ENCODE data around the gene RIPK3. TPM values are rescaled to one million over a fixed set of nuclear protein-coding genes. Genes with fewer than 3 reads are reported as not detected.

The RIPK3 gene
- total RNA-seq, 2 experiments from 2014 or later, result 8.1 to 14.5 TPM

- no peak overlapping the region for H2AFZ ChIP-seq (ENCODE audit: low read length)
- BruUV-seq (replicated peaks), result no TSS peak
- DNase-seq (ENCODE audit: low spot score), result no peak
- no peaks in the 10 kb centered on the region for H3K79me2 ChIP-seq (ENCODE audit: insufficient read depth, low read depth, low read length)
- H3K4me1 ChIP-seq (ENCODE audit: insufficient read depth, low read length, poor library complexity, severe bottlenecking), result peaks cover 13% of the 10 kb centered on the region
- H3K27ac ChIP-seq (ENCODE audit: low read depth, low read length, poor library complexity, severe bottlenecking), result no peak overlapping the region
- no peaks in the 10 kb centered on the region for H3K36me3 ChIP-seq (ENCODE audit: insufficient read depth, low read length)
- no peak overlapping the region for H3K4me3 ChIP-seq (ENCODE audit: low read depth, low read length, poor library complexity, severe bottlenecking)
- no peaks in the 10 kb centered on the region for H3K9me3 ChIP-seq (ENCODE audit: low read length)
- intact Hi-C loops (cut with micrococcal nuclease; ENCODE audit: unreplicated experiment), result no loop called here
- H3K4me2 ChIP-seq (ENCODE audit: low read length), result no peak overlapping the region
- H4K20me1 ChIP-seq (ENCODE audit: insufficient read depth, low read length), result no peaks in the 10 kb centered on the region
- CTCF ChIA-PET (ENCODE audit: unreplicated experiment), result interaction anchor here (0.6 kb wide), 1 partner anchor 87 kb away, joined by 3 read pairs; no protein-coding TSS in a partner anchor
- POLR2A ChIA-PET, result interaction anchor here (0.6 kb wide), 1 partner anchor 17 kb away, joined by 5 read pairs; no protein-coding TSS in a partner anchor
- TF ChIP-seq CTCF (conservative IDR thresholded peaks at IDR 0.05; ENCODE audit: low read length) (no peak), EZH2phosphoT487 (IDR thresholded peaks at IDR 0.05; ENCODE audit: borderline replicate concordance, low read depth, low read length) (no peak)
- no peaks in the 10 kb centered on the region for H3K9me2 ChIP-seq (ENCODE audit: insufficient read depth, low read length)
These were observed 4.2 kb upstream of the RIPK3 start for GRCh38 chr14:24343795-24344660.

GRCh38 chr14:24342889-24343288 is 3.1 kb upstream of the RIPK3 start:
- POLR2A ChIA-PET, result interaction anchor here (0.6 kb wide), 1 partner anchor 235 kb away, joined by 3 read pairs; no protein-coding TSS in a partner anchor
- DNase-seq (ENCODE audit: low spot score), result no peak
- H3K4me3 ChIP-seq (ENCODE audit: low read depth, low read length, poor library complexity, severe bottlenecking), result no peak overlapping the region
- H3K9me3 ChIP-seq (ENCODE audit: low read length), result no peaks in the 10 kb centered on the region
- no peak overlapping the region for H3K4me2 ChIP-seq (ENCODE audit: low read length)
- H3K9me2 ChIP-seq (ENCODE audit: insufficient read depth, low read length), result no peaks in the 10 kb centered on the region
- no peak for TF ChIP-seq CTCF (conservative IDR thresholded peaks at IDR 0.05; ENCODE audit: low read length)
- TF ChIP-seq EZH2phosphoT487 (IDR thresholded peaks at IDR 0.05; ENCODE audit: borderline replicate concordance, low read depth, low read length), result no peak
- no TSS peak for BruUV-seq (replicated peaks)
- intact Hi-C loops (cut with micrococcal nuclease; ENCODE audit: unreplicated experiment), result no loop called here
- H2AFZ ChIP-seq (ENCODE audit: low read length), result no peak overlapping the region
- no peak overlapping the region for H3K27ac ChIP-seq (ENCODE audit: low read depth, low read length, poor library complexity, severe bottlenecking)
- no peaks in the 10 kb centered on the region for H3K36me3 ChIP-seq (ENCODE audit: insufficient read depth, low read length)
- H3K4me1 ChIP-seq (ENCODE audit: insufficient read depth, low read length, poor library complexity, severe bottlenecking), result peaks cover 14% of the 10 kb centered on the region
- CTCF ChIA-PET (ENCODE audit: unreplicated experiment), result no interaction called here
- no peaks in the 10 kb centered on the region for H4K20me1 ChIP-seq (ENCODE audit: insufficient read depth, low read length)
- H3K79me2 ChIP-seq (ENCODE audit: insufficient read depth, low read depth, low read length), result no peaks in the 10 kb centered on the region

GRCh38 chr14:24340606-24341005 is 815 bp upstream of the RIPK3 start:
- no peaks in the 10 kb centered on the region for H3K36me3 ChIP-seq (ENCODE audit: insufficient read depth, low read length)
- H4K20me1 ChIP-seq (ENCODE audit: insufficient read depth, low read length), result no peaks in the 10 kb centered on the region
- no peak overlapping the region for H2AFZ ChIP-seq (ENCODE audit: low read length)
- no peak overlapping the region for H3K27ac ChIP-seq (ENCODE audit: low read depth, low read length, poor library complexity, severe bottlenecking)
- CTCF ChIA-PET (ENCODE audit: unreplicated experiment), result interaction anchor here (1.2 to 3.6 kb wide), 4 partner anchors 22 to 91 kb away, joined by 3 to 16 read pairs (median 4); no protein-coding TSS in a partner anchor
- H3K9me2 ChIP-seq (ENCODE audit: insufficient read depth, low read length), result no peaks in the 10 kb centered on the region
- no TSS peak for BruUV-seq (replicated peaks)
- H3K9me3 ChIP-seq (ENCODE audit: low read length), result no peaks in the 10 kb centered on the region
- no peak overlapping the region for H3K4me3 ChIP-seq (ENCODE audit: low read depth, low read length, poor library complexity, severe bottlenecking)
- no peaks in the 10 kb centered on the region for H3K79me2 ChIP-seq (ENCODE audit: insufficient read depth, low read depth, low read length)
- no peak for DNase-seq (ENCODE audit: low spot score)
- POLR2A ChIA-PET, result interaction anchor here (0.9 to 2.6 kb wide), 5 partner anchors 22 to 94 kb away, joined by 3 to 6 read pairs (median 4); no protein-coding TSS in a partner anchor
- no peak overlapping the region for H3K4me2 ChIP-seq (ENCODE audit: low read length)
- H3K4me1 ChIP-seq (ENCODE audit: insufficient read depth, low read length, poor library complexity, severe bottlenecking), result peaks cover 14% of the 10 kb centered on the region
- TF ChIP-seq CTCF (conservative IDR thresholded peaks at IDR 0.05; ENCODE audit: low read length), result no peak
- no peak for TF ChIP-seq EZH2phosphoT487 (IDR thresholded peaks at IDR 0.05; ENCODE audit: borderline replicate concordance, low read depth, low read length)
- intact Hi-C loops (cut with micrococcal nuclease; ENCODE audit: unreplicated experiment), result no loop called here
